Endometrial microvascular endothelial cells (primary cell): ENCODE results near the gene SMPD4. TPM values are rescaled to one million over a fixed set of nuclear protein-coding genes. Genes with fewer than 3 reads are reported as not detected.
"Not testable (repeated sequence)": the region's sequence is repeated elsewhere in the genome, so short reads cannot be mapped to it uniquely, and the experiment has no call there.

ENCODE experiments used
- in situ Hi-C: cut with HindIII; loops from 2 replicates; pipeline ENCODE4 v1.10.0; 2017; ENCODE audit warnings: low sequenced_read_pairs, low pct_unique_long_range_greater_than_20kb; ENCODE audit errors: inconsistent ontology term
- total RNA-seq: library from RNA; depleted of rRNA; stranded (reverse); fragments of >200 nt; gene quantifications from one replicate; pipeline ENCODE4 v1.2.3, GENCODE V29; 2015; ENCODE audit errors: inconsistent ontology term

Gene SMPD4
- total RNA-seq, 1 donor from 2014 or later = 50.4 TPM

DNA sequence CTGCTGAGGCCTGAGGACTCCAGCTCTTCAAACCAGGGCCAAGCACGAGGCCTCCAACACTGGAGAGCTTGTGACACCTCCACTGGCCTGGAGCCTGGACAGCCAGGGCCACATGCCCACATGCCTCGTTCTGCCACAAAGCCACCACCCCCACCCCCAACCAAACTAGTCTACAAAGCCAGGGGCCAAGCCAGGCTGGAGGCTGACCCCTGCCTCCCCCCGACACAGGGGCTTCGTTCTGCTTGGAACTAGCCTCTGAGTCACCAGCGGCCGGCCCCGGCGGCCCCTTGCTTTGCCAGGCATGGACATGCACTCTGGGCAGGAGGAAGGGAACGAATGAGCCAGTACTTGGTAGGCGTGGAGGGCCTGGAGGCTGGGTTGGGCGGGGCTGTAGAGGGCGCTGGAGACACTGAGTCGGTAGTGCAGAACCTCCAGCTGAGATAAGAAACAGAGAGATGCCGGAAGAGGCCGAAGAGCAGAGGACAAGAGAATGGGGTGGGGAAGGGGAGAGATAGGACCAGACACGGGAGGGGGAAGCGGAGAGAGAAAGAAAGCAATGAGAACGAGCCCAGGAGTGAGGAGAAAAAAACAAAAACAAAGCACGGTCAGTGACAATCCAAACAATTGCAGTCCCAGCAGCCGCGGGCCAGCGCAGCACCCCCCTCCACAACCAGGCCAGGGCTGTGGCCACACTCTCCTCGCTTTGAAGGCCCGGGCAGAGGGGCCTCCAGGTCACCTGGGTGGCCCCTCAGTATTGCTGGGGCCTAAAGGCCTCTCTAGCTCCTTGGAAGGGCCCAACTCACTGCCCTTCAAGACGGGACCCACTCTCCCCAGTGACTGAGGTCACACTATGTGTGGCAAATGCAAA lies 20.3 kb downstream of the SMPD4 start:
- in situ Hi-C loops = not testable (repeated sequence)

DNA sequence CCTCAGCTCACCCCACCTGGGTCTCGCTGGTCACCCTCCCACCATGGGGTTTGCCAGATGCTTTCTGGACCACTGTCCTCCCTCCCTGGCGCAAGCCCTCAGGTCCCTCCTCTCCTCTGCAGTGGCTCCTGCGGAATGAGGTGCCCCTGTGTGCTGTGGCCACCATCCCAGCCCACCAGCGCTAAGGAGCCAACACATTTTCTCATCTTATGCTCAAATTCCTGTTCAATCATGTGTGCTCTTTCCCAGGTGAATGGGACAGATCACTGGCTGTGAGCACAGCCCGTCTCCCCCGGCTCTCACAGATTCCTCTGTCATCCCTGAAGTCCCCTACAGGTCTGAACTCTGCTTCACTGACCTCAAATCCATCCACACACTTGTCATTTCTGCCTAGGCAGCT lies 21.3 kb downstream of the SMPD4 start:
- in situ Hi-C loops = no loop called here

DNA sequence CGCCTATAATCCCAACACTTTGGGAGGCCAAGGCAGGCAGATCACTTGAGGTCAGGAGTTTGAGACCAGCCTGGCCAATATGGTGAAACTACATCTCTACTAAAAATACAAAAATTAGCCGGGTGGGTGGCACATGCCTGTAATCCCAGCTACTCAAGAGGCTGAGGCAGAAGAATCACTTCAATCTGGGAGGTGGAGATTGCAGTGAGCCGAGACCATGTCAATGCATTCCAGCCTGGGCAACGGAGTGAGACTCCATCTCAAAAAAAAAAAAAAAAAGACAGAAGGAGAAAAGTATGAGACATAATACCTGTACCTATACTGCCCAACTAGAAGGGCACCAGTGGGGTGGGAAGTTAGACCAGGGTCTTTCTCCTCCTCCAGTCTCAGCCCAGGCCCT lies 22.0 kb downstream of the SMPD4 start:
- in situ Hi-C loops = not testable (repeated sequence)

DNA sequence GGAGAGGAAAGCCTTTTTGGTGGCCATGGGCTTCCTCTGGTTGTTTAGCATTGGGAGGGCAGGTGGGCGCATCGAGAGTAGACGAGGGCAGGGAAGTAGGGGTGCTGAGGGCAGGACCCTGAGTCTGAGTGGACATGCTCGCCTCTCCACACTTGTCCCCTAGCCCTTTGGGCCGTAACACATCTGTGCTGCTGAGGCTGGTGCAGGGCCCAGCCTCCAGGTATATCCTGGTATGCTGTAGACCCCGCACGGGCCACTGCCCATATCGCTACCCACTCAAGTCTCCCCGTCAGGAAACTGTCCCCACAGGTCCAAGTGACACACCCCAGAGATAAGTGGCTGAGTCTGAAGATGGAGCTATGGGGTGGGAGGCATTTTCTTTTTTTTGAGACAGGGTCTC lies 22.8 kb downstream of the SMPD4 start:
- in situ Hi-C loops = no loop called here

DNA sequence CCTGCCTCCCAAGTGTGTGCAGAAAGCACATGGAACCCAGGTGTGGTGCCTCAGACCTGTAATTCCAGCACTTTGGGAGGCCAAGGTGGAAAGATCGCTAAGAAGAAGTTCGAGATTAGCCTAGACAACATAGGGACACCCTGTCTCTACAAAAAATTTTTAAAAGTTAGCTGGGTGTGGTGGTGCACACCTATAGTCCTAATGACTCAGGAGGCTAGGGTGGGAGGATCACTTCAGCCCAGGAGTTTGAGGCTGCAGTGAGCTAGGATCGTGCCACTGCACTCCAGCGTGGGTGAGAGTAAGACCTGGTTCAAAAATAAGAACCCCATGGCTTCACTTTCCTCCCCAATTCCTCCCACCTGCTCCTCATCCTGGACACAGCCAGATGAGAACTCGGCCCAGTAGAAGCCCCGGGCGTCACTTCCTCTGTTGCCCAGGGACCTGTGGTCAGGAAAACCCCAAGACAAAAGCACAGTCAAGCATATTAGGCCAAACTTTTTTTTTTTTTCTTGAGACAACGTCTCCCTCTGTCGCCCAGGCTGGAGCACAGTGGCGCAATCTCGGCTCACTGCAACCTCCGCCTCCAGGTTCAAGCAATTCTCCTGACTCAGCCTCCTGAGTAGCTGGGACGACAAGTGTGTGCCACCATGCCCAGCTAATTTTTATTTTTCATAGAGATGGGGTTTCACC lies 23.4 kb downstream of the SMPD4 start:
- in situ Hi-C loops = not testable (repeated sequence)

DNA sequence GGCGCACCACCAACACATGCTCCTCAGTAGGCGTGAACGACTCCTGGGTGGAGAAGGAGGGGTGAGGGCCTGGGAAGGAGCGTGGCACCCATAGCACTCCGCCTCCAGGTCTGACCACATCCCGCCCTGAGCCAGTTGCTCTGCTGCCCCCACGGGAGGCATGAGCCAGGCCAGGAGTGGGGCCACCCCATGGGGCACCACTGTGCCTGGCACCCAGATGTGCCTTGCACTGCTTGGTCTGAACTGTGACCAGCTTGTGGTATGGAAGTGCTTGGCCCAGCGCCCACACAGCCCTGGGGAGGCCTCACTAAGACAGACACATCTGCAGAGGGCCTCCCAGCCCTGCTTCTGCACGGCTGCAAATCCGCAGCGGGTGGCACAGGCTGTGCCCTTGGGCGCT lies 24.0 kb downstream of the SMPD4 start:
- in situ Hi-C loops = not testable (repeated sequence)

DNA sequence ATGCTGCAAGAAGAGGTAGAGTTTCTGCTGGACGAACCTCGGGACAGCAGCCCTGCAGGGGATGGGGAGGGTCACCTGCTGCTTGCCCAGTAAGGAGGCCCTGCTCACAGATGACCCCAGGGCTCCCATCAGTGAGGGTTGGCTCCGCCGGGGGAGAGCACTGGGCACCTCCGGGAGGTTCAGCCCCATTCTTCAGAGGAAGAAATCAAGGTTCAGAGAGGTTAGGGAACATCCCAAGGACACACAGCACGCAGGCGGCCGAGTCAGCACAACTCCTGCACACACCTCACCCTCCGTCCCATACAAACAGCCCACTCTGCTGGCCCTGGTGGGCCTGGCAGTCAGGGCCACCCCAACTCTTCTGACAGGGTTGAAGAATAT lies 24.8 kb downstream of the SMPD4 start:
- in situ Hi-C loops = no loop called here

DNA sequence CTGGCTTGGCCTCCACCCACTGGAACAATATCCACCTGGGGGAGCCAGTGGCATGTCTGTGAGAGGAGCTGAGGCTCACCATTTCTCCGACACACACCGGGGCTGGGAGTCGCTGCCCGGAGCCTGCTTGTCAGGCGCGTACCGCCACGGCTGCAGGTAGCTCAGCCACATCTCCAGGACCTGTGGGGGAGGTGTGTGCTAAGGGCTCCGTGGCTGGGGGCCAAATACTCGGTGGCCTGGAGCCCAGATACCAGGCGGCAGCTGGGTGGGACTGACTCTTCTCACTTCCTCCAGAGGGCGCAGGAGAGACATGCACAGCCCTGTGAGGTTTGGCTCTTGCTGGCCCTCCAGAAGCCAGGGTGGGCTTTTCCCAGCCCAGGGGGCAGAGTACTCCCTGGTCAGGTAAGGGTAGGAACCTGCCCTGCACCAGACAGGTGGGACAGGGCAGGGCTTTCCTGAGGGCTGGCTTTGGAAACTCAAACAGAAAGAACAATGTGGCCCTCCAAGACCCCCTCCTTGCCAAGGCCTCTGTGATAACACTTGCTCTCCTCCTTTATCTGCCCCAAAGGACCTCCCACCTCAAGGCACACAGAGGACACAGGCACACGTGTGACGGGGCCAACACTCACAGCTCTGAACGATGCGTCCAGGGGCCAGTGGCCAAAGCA lies 25.3 kb downstream of the SMPD4 start:
- in situ Hi-C loops = not testable (repeated sequence)

DNA sequence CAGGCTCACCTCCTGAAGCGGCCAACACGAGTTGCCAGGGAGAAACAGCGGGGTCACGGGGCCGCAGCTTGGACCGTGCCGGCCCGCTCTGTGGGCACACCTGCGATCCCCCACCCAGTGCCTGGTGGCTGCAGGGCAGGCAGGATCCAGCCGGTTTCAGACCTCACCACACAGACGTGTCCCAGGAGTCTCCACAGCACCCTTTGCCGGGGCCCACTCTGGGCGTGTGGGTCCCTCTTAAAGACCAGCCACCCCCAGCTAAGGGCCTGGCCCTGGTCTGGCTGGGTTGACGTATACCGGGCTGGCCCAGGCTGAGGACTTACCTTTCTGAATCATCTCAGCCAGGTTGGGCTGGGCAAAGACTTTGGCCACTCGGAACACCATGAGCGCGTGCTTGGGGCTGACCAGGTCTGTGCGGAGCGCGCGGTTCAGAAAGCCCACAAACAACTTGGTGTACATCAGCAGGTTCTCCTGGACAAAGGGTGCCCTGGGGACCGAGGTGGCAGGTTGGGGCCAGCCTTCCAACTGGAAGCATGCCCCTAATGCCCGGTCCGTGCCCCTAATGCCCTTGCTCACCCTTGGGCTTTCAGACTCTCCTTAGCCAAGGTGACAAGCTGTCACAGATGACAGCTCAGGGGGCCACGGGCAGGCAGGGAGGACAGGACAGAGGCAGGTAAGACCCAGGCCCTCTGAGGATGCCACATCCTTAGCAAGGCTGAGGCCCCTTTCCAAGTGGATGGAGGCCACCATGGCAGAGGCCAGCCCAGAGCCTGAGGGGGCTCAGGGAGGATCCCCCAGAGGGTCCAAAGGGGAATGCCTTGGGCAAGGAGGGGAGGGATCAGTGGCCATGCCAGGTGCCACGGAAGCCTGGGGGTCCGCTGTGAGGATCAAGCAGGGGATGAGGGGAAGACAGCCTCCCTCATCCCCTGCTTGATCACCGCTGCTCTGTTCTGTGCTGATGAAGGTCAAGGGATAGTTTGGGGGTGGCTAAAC lies 26.3 kb downstream of the SMPD4 start:
- in situ Hi-C loops = no loop called here

DNA sequence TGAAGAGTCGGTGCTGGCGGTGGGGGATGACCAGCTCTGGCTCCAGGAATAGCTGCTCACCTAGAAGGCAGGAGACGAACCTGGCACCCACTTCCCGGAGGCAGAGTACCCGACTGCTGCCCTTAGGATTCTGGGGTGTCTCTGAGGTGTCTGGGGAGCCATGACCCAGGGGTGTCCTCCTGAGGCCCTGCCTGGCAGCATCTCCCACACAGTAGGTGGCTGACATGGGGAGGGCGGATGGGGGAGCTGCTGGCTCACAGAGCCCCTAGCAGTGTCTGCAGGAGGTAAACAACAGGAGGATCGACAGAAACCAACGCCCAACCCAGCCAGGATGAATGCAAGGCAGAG lies 27.0 kb downstream of the SMPD4 start:
- in situ Hi-C loops = not testable (repeated sequence)

DNA sequence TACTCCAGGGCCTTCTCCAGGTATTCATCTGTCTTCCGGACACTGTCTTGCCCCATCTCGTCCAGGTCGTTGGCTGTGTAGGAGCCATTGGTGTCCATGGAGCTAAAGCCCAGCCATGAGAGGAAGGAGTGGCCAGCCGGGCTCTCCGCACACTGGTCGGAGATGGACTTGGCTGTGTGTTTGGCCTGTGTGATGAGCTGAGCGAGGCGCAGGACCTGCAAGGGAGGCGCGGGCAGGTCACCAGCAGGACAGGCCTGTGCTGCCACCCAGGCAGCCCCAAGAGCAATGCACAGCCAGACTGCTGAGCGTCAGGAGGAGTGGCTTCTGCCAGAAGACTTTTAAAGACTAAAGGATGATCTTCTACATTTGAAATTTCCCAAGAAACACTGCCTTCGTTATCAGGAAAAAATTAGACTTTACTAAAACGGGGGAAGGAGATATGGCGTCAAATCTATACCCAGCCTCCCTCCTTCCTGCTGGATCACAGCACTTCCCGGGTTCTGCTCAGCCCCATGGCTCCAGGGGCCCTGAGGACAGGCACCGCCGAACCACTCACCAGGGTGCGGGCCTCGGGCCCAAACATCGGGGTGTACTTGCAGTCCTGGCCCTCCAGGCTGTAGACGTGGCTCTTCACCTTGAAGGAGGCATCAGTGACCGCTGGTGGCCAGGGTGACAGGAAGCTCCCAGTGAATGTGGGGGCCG lies 27.5 kb downstream of the SMPD4 start:
- in situ Hi-C loops = not testable (repeated sequence)

DNA sequence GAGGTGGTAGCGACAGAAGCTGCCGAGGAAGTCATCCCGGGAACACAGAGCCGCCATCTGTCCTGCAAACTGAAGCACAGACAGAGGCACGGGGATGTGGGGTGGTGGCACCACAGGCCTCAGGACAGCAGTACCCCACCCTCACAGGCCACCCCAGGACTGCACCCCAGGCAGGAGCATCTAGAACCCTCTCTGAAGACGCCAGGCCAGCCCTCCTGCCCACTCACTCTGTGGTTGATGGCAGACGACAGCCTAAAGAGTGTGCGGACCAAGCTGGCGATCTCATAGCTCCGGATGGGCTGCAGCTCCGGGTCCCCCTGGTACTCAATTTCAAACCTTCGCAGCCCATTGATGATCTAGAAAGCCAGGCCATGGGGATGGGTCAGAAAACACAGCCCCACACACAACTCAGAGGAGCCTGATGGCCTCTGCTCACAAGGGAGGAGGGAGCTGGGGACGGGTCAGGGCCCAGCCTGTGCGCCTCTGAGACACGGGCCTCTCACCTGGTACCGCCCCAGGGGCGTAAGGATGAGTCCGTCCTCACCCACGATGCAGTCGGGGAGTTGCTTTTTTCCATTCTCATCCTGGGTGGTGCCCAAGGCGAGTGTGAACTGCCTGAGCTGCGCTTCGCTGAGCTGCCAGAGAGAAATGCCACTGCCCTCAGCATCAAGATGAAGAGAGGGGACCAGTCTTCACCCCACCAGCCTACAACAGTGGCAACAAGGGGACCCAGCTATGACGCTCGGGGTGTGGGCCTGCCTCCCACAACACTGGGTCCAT lies 28.4 kb downstream of the SMPD4 start:
- in situ Hi-C loops = no loop called here

DNA sequence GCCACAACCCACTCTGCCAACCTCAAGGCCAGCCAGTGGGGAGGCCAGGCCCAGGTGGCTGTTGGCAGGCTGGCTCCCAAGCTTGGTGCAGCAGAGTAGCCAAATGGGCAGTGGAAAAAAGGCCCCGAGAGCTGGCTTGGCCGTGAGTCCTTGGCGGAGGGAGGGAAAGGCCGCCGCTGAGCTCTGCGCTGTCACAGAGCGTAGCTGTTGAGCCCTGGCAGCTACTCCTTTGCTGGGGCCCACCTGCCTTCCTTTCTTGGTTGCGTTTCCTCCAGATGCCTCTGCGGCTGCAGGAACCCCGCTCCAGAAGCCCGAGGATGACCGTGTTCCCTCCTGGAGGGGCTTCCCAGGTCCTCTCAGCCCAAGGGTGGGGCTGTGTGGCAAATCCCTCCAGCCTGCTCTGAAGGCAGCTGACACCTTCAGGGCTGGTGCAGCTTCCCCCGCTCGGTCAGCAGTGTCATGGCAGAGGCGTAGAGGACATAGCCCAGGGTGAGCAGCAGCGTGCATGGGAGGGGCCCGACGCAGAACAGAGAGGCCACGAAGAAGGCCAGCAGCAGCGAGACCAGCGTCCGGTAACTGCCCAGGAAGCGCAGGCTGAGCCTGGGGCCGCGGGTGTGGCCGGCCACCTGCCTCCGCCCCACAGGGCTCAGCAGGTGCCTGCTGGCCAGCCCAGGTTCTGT lies 29.1 kb downstream of the SMPD4 start:
- in situ Hi-C loops = not testable (repeated sequence)

DNA sequence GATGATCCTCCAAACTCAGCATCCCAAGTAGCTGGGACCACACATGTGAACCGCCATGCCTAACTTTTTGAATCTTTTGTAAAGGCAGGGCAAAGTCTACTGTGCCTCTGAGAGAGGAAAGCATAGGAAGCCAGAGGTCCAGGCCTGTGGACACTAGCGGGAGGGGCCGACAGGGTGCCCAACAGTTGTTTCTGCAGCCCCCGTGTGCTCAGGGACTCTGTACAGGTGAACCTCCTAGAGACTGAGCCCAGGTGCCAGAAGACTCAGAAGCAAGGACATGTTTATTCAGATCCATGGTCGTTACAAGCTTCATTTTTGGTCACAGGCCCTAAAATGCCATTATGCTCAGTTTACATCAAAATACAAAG lies 30.3 kb downstream of the SMPD4 start:
- in situ Hi-C loops = not testable (repeated sequence)

DNA sequence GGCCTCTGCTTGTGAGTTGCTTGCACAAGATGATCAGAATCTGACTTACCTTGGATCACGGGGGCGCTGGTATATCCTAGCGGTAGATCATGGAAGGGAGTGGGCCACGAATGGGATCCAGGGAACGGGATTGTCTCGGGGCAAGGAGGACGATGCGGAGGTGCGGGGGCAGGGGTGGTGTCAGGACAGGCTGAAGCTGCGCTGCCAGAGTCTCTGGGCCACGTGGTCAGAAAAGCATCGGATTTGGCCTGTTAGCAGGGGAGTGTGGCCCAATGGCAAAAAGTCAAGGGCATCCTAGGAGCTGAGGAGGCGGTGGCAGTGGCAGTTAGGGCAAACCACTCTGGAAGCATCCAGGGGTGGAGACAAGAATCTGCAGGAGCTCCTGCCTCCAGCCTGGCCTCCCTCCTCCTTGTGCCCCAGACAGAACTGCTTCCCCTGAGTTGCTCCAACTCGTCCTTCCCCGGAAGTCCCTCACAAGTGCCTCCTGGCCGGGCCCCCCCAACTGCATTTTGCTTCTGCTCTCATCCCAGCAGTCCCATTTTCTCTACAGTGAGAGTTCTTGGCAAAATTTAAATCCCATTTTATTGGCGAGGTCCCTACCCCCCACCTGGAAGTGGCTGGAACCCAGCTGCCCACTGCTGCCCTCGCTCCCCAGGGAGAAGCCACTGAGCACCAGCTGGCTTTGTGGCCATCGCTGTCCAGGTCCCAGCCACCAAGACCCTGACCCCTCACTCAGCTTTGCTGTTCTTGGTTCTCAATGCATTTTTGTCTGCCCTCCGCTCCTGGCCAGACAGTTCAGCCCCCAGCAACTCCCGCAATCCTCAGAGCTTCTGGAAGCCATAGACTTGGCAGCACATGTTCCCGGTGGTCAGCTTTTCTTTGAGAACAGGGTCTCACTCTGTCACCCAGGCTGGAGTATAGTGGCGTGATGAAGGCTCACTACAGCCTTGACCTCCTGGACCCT lies 30.9 kb downstream of the SMPD4 start:
- in situ Hi-C loops = no loop called here

DNA sequence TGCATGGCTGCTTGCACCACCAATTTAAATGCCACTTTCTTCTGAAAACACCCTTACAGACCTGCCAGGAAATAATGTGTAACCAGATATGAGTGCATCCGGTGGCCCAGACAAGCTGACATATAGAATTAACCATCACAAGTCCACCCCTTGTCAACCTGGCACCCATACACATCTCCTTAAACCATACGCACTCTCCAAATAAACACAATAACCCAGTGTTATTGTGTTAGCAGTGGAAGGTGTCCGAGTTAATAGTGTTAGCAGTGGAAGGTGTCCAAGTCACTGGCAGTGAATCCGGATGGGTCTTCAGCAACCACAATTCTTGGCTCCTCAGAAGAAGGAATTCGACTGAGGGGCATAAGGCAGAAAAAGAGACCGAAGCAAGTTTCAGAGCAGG lies 32.9 kb downstream of the SMPD4 start:
- in situ Hi-C loops = not testable (repeated sequence)
